GM13976 (cell line): Measurements from ENCODE around the gene SETD1B.

Experiments
- DNase-seq: peaks from one replicate; pipeline ENCODE4 v3.0.0; 2012; ENCODE audit warnings: low spot score
- in situ Hi-C: fragments of 300-500 bp; cut with MboI; formaldehyde crosslinking; loops from one replicate; pipeline ENCODE4 v1.12.0; 2022; ENCODE audit warnings: low sequenced_read_pairs, mixed read lengths, inconsistent platforms; ENCODE audit not compliant: unreplicated experiment
- TF ChIP-seq, protein P1 (sequence below): IDR thresholded peaks from 2 replicates; pipeline ENCODE4 v1.5.1; 2012; ENCODE audit warnings: borderline replicate concordance, mild to moderate bottlenecking; ENCODE audit not compliant: insufficient read depth; ENCODE audit errors: extremely low read depth, missing control alignments, control extremely low read depth

SETD1B gene

GRCh38 chr12:121800694-121801594 lies 2.9 kb upstream of the SETD1B start:
- DNase-seq, result no peak
- TF ChIP-seq, protein P1, sequence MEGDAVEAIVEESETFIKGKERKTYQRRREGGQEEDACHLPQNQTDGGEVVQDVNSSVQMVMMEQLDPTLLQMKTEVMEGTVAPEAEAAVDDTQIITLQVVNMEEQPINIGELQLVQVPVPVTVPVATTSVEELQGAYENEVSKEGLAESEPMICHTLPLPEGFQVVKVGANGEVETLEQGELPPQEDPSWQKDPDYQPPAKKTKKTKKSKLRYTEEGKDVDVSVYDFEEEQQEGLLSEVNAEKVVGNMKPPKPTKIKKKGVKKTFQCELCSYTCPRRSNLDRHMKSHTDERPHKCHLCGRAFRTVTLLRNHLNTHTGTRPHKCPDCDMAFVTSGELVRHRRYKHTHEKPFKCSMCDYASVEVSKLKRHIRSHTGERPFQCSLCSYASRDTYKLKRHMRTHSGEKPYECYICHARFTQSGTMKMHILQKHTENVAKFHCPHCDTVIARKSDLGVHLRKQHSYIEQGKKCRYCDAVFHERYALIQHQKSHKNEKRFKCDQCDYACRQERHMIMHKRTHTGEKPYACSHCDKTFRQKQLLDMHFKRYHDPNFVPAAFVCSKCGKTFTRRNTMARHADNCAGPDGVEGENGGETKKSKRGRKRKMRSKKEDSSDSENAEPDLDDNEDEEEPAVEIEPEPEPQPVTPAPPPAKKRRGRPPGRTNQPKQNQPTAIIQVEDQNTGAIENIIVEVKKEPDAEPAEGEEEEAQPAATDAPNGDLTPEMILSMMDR, result no peak
- in situ Hi-C loops, result no loop called here

DNA sequence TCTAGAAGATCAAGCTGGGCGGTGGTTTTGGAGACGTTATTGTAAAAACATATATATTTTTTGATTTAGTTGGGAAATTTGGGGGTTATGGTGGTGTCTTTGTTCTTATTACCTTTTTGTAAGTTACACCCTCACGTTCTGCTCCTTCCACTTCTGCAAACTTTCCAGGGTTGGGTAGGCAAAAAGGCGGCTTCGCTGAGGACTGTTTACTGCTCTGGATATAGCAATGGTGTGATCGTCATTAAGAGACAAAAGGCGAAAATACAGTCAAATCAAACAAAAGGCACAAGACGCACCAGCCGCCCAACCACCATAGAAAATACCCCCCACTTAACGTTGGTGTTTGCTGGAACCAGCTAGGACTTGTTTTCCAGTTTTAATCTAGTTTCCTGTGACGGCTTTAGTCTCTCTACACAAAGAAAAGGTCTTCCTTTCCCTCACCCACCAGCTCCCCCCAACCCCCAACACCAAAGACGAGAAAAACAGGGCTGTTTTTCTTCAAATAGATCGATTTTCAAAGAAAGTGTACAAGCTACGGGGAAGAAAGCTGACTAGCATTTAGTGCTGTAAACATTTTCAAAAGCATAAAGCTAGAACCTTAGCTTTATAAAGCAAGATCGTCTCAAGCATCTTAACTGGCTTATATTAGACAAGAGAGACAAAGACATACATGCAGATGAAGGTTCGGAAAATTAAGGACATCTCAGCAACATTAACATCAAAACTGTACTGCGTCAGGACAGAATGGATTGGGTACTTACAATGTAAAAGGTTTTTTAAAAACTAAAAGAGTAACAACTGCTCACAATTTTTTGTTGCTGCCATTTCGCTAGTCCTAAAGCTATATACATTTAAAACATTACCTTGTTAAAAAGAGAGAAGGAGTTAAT lies 2.0 kb upstream of the SETD1B start:
- DNase-seq, result no peak
- in situ Hi-C loops, result no loop called here
- TF ChIP-seq, protein P1, result no peak

DNA sequence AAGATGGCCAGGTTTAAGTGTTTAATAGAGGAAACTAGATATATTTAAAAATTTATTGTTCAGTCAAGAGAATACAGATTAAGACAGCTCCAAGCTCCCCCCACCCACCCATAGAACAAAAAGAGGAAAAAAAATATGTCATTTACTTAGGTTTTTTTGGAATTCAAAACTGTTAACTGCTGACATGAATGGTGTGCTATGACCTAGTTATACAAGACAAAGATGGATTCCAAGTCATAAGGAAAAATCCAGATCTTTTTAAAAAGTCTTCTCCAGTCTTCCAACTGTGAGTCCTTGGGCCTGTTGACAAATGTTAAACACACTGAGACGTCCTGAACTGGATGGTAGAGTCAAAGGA lies 1.3 kb upstream of the SETD1B start:
- no peak for DNase-seq
- in situ Hi-C loops, result no loop called here
- TF ChIP-seq, protein P1, result no peak

DNA sequence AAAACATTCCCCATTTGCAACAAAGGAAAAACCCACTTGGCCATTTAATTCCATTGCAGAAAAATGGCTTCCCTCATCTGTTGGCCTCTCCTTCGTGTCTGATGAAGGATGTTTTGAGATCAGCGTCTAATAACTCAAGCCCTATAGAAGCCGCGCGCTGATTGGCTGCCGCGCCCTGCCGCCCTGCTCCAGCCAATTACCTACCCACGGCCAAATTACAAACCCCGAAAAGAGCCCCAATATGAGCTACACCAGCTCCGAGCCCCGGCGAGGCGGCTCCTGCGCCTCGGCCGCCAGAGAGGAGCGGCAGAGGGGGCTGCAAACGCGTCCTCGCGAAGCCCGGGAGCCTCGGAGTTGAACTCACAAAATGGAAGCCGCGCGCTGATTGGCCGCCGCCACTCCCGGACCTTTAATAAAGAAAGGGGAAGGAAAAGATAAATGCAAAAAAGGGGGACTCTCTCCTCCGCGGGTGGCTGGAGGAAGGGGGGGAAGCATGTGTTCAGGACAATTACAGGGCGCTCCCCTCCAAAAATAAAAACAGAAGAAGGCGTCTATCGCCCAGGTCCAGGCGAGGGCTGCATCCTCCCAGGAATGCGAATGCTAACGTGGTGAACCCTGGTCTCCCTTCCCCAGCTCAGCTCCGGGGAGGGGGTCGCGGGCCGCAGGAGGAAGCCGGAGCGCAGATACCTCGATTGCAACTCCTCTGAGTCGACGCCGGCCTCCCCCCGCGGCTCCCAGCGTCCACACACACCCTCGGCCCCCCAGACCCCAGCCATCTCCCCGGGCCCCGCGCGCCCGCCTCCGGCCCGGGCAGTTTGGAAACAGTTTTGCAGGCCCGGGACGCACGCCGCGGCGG lies 738 bp upstream of the SETD1B start:
- TF ChIP-seq, protein P1, result no peak
- DNase-seq, result peak; percentile 90
- in situ Hi-C loops, result no loop called here

DNA sequence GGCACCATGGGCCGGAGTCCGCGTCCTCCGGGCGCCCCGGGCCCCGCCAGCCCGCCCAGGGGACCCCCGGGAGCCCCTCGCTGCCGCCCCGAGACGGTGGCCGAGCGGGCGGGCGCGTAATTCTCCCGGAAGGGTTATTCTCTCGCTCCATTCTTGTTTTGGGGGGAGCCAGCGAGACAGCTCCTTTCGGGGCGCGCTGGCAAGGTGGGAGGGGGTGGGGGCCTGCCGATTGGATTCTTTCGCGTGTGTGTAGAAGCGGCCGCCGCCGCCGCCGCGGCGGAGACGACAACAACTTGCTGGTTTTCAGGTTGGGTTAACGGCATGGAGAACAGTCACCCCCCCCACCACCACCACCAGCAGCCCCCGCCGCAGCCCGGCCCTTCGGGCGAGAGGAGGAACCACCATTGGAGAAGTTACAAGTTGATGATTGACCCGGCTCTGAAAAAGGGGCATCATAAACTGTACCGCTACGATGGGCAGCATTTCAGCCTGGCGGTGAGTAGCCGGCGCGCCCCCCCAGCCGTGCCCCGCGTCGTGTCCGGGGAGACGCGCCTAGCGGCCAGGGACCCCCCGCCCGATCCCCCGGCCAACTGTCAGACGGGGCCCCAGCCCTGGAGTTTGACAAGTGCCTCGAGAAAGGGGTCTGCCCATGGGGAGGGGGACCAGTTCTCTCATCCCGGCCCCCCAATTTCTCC lies 755 bp downstream of the SETD1B start:
- peak; percentile 59 for DNase-seq
- in situ Hi-C loops, result no loop called here
- TF ChIP-seq, protein P1, result no peak
